Nephron (organoid): ENCODE measurements around the gene NR3C2.

Source experiments
- H3K27ac Mint-ChIP-seq, 3 experiments: 2 replicates each; pipeline ENCODE4 v1.8.0; 2020; ENCODE audit warnings: mixed read lengths in 3 of 3, mild to moderate bottlenecking in 2 of 3, moderate library complexity in 1 of 3
- H3K27me3 Mint-ChIP-seq: 2 replicates; pipeline ENCODE4 v1.8.0; 2021; ENCODE audit warnings: low read depth, mild to moderate bottlenecking, moderate library complexity, mixed read lengths
- H3K36me3 Mint-ChIP-seq: 2 replicates; pipeline ENCODE4 v1.8.0; 2020; ENCODE audit warnings: low read depth, mixed read lengths
- H3K4me1 Mint-ChIP-seq: 2 replicates; pipeline ENCODE4 v1.8.0; 2020; ENCODE audit warnings: mixed read lengths
- H3K4me3 Mint-ChIP-seq, 3 experiments: 2 replicates each; pipeline ENCODE4 v1.8.0; 2020; ENCODE audit warnings: mild to moderate bottlenecking in 3 of 3, mixed read lengths in 3 of 3, moderate library complexity in 2 of 3
- H3K9me3 Mint-ChIP-seq: 2 replicates; pipeline ENCODE4 v1.8.0; 2020; ENCODE audit warnings: mixed read lengths
- CTCF ChIP-seq, 3 experiments: fragments of 200-600 bp; sonication (generic); IDR thresholded peaks; one replicate each; pipeline ENCODE4 v1.5.0; 2021; ENCODE audit warnings: antibody characterized with exemption in 3 of 3; ENCODE audit not compliant: unreplicated experiment in 3 of 3

Gene NR3C2

GRCh38 chr4:148229798-148230197, 212.4 kb downstream of the NR3C2 start:
- Mint-ChIP-seq H3K4me3 (no peak overlapping the region), H3K27me3 (no peaks in the 10 kb centered on the region), H3K9me3 (peaks cover 15% of the 10 kb centered on the region), H3K27ac (no peak overlapping the region), H3K36me3 (no peaks in the 10 kb centered on the region), H3K4me1 (no peaks in the 10 kb centered on the region)
- no peak for TF ChIP-seq CTCF (IDR thresholded peaks at IDR 0.05; ENCODE audit: unreplicated experiment in 3 of 3)

- TF ChIP-seq CTCF (IDR thresholded peaks at IDR 0.05; ENCODE audit: unreplicated experiment in 3 of 3) = no peak
- peaks cover 15% of the 10 kb centered on the region for H3K9me3 Mint-ChIP-seq
- H3K4me3 Mint-ChIP-seq = no peak overlapping the region
- H3K4me1 Mint-ChIP-seq = no peaks in the 10 kb centered on the region
- H3K27ac Mint-ChIP-seq = no peak overlapping the region
- H3K27me3 Mint-ChIP-seq = no peaks in the 10 kb centered on the region
- no peaks in the 10 kb centered on the region for H3K36me3 Mint-ChIP-seq
Observed at GRCh38 chr4:148229028-148229427, 213.2 kb downstream of the NR3C2 start.

GRCh38 chr4:148227147-148227546, 215.1 kb downstream of the NR3C2 start:
- Mint-ChIP-seq H3K27me3 (no peaks in the 10 kb centered on the region), H3K4me3 (no peak overlapping the region), H3K4me1 (no peaks in the 10 kb centered on the region), H3K9me3 (peaks cover 6% of the 10 kb centered on the region), H3K36me3 (no peaks in the 10 kb centered on the region), H3K27ac (no peak overlapping the region)
- TF ChIP-seq CTCF (IDR thresholded peaks at IDR 0.05; ENCODE audit: unreplicated experiment in 3 of 3) = no peak

- H3K27ac Mint-ChIP-seq = no peak overlapping the region
- TF ChIP-seq CTCF (IDR thresholded peaks at IDR 0.05; ENCODE audit: unreplicated experiment in 3 of 3) = no peak
Observed at GRCh38 chr4:148226341-148226740, 215.9 kb downstream of the NR3C2 start.

GRCh38 chr4:148225639-148226038, 216.6 kb downstream of the NR3C2 start:
- Mint-ChIP-seq H3K27me3 (no peaks in the 10 kb centered on the region), H3K4me1 (no peaks in the 10 kb centered on the region), H3K9me3 (no peaks in the 10 kb centered on the region), H3K27ac (no peak overlapping the region), H3K4me3 (no peak overlapping the region), H3K36me3 (no peaks in the 10 kb centered on the region)
- no peak for TF ChIP-seq CTCF (IDR thresholded peaks at IDR 0.05; ENCODE audit: unreplicated experiment in 3 of 3)

More at GRCh38 chr4:148226341-148226740, 215.9 kb downstream of the NR3C2 start:
- Mint-ChIP-seq H3K4me1 (no peaks in the 10 kb centered on the region), H3K36me3 (no peaks in the 10 kb centered on the region), H3K27me3 (no peaks in the 10 kb centered on the region), H3K9me3 (no peaks in the 10 kb centered on the region), H3K4me3 (no peak overlapping the region)

GRCh38 chr4:148224476-148224875, 217.7 kb downstream of the NR3C2 start:
- Mint-ChIP-seq H3K4me1 (no peaks in the 10 kb centered on the region), H3K9me3 (no peaks in the 10 kb centered on the region), H3K36me3 (no peaks in the 10 kb centered on the region), H3K27me3 (no peaks in the 10 kb centered on the region), H3K27ac (peak overlapping the region in 2 of 3 experiments; percentile 12 to 24), H3K4me3 (no peak overlapping the region)
- TF ChIP-seq CTCF (IDR thresholded peaks at IDR 0.05; ENCODE audit: unreplicated experiment in 3 of 3) = no peak
